ENCODE data around the gene STOX2. TPM values are rescaled to one million over a fixed set of nuclear protein-coding genes. Genes with fewer than 3 reads are reported as not detected.
A peak's percentile ranks its signal among the peaks of the same experiment; 100 is the strongest.

The STOX2 gene
- total and polyA plus RNA-seq, 2 of the 13 experiments (the other 11 are each of a cell fraction or from before 2014, with no cell fraction given) = 0.01 to 0.15 TPM

- intact Hi-C loops (cut with micrococcal nuclease; ENCODE audit: unreplicated experiment) = no loop called here
These were observed 125.7 kb downstream of the STOX2 start for GRCh38 chr4:184030764-184031163.

GRCh38 chr4:184032091-184032490 lies 127.0 kb downstream of the STOX2 start:
- Histone ChIP-seq H3K9me3 (ENCODE audit: low read length) (no peaks in the 10 kb centered on the region), H3K27me3 (ENCODE audit: control insufficient read depth in 1 of 2, insufficient read depth in 2 of 2, low read length in 2 of 2) (0 out of 5 replicates have a peak, but pooled peaks cover 0 to 5% of the 10 kb centered on the region in 2 experiments), H3K4me1 (ENCODE audit: insufficient read depth, low read length) (no peaks in the 10 kb centered on the region), H3K4me3 (replicated peaks in 1 of 3; ENCODE audit: insufficient read depth in 1 of 3, low read depth in 2 of 3, low read length in 3 of 3) (no peak overlapping the region), H3K79me2 (ENCODE audit: insufficient read depth, low read length) (no peaks in the 10 kb centered on the region), H3K27ac (ENCODE audit: extremely low read length, insufficient read depth, low read length) (no peak overlapping the region), H4K20me1 (ENCODE audit: insufficient read depth, low read length) (no peaks in the 10 kb centered on the region), H3K4me2 (ENCODE audit: low read depth, low read length) (no peak overlapping the region), H3K9ac (ENCODE audit: insufficient read depth, low read depth, low read length) (no peak overlapping the region), H2AFZ (ENCODE audit: low read length) (no peak overlapping the region), H3K36me3 (replicated peaks in 1 of 2; ENCODE audit: control insufficient read depth in 1 of 2, insufficient read depth in 2 of 2, low read length in 2 of 2) (no peaks in the 10 kb centered on the region)
- intact Hi-C loops (cut with micrococcal nuclease; ENCODE audit: unreplicated experiment) = no loop called here
- in situ Hi-C loops (cut with HindIII; ENCODE audit: extremely low pct_ligation_motif_present, low pct_unique_long_range_greater_than_20kb) = no loop called here
- ATAC-seq = no peak
- no TSS peak for BruUV-seq (replicated peaks)
- 62% methylated on average over 6 of the region's 6 CpGs for WGBS (ENCODE audit: low lambda C conversion rate)
- POLR2A ChIA-PET = no interaction called here
- FAIRE-seq = no peak
- DNase-seq (ENCODE audit: low spot score) = no peak
- CTCF ChIA-PET (ENCODE audit: low intra/inter-chr PET ratio, low total read pairs) = no interaction called here
- TF ChIP-seq CREB1 (IDR thresholded peaks at IDR 0.05) = peak; percentile 17; the same call in 1 of the 2 replicates
- TF ChIP-seq CREB1 (CRISPR knock-in tag; IDR thresholded peaks at IDR 0.05) = no peak
- TF ChIP-seq RBM39 (IDR thresholded peaks at IDR 0.05; ENCODE audit: low read depth, low read length, poor library complexity, severe bottlenecking) = no peak
- TF ChIP-seq ZC3H13 (CRISPR knock-in tag; IDR thresholded peaks at IDR 0.05) = no peak
- no peak for TF ChIP-seq ZMAT5 (CRISPR knock-in tag; IDR thresholded peaks at IDR 0.05; ENCODE audit: borderline replicate concordance, low read depth)
- TF ChIP-seq HOXA5 (CRISPR knock-in tag; IDR thresholded peaks at IDR 0.05) = no peak
- no peak for TF ChIP-seq RBAK (CRISPR knock-in tag; IDR thresholded peaks at IDR 0.05)
- no peak for TF ChIP-seq PCBP2 (optimal IDR thresholded peaks at IDR 0.05; ENCODE audit: low read depth, low read length, poor library complexity, severe bottlenecking)
- TF ChIP-seq ZNF276 (CRISPR knock-in tag; IDR thresholded peaks at IDR 0.05; ENCODE audit: low read depth) = no peak
- TF ChIP-seq PRMT3 (CRISPR knock-in tag; IDR thresholded peaks at IDR 0.05; ENCODE audit: borderline replicate concordance, low read depth) = no peak

More at GRCh38 chr4:184030764-184031163, 125.7 kb downstream of the STOX2 start:
- Histone ChIP-seq H3K36me3 (replicated peaks in 1 of 2; ENCODE audit: control insufficient read depth in 1 of 2, insufficient read depth in 2 of 2, low read length in 2 of 2) (no peaks in the 10 kb centered on the region), H3K79me2 (ENCODE audit: insufficient read depth, low read length) (no peaks in the 10 kb centered on the region), H3K4me1 (ENCODE audit: insufficient read depth, low read length) (no peaks in the 10 kb centered on the region), H3K9me3 (ENCODE audit: low read length) (no peaks in the 10 kb centered on the region), H3K27ac (ENCODE audit: extremely low read length, insufficient read depth, low read length) (no peak overlapping the region), H3K9ac (ENCODE audit: insufficient read depth, low read depth, low read length) (no peak overlapping the region), H4K20me1 (ENCODE audit: insufficient read depth, low read length) (no peaks in the 10 kb centered on the region), H3K27me3 (ENCODE audit: control insufficient read depth in 1 of 2, insufficient read depth in 2 of 2, low read length in 2 of 2) (0 out of 5 replicates have a peak, but pooled peaks cover 0 to 5% of the 10 kb centered on the region in 2 experiments), H3K4me3 (replicated peaks in 1 of 3; ENCODE audit: insufficient read depth in 1 of 3, low read depth in 2 of 3, low read length in 3 of 3) (no peak overlapping the region), H2AFZ (ENCODE audit: low read length) (no peak overlapping the region), H3K4me2 (ENCODE audit: low read depth, low read length) (no peak overlapping the region)
- BruUV-seq (replicated peaks) = no TSS peak
- WGBS (ENCODE audit: low lambda C conversion rate) = 100% methylated on average over 1 of the region's 1 CpG
- ChIA-PET POLR2A (no interaction called here), CTCF (ENCODE audit: low intra/inter-chr PET ratio, low total read pairs) (no interaction called here)
- ATAC-seq (no peak), FAIRE-seq (no peak), DNase-seq (ENCODE audit: low spot score) (no peak)
- no peak for TF ChIP-seq BRD4 (CRISPR knock-in tag; IDR thresholded peaks at IDR 0.05)
- TF ChIP-seq PCBP1 (IDR thresholded peaks at IDR 0.05; ENCODE audit: borderline replicate concordance, low read depth, low read length) = no peak
- in situ Hi-C loops (cut with HindIII; ENCODE audit: extremely low pct_ligation_motif_present, low pct_unique_long_range_greater_than_20kb) = no loop called here
